KMS-11 (cell line): ENCODE measurements around the gene GHITM.
"Not testable (repeated sequence)": the region's sequence is repeated elsewhere in the genome, so short reads cannot be mapped to it uniquely, and the experiment has no call there.

Source experiments
- H2AFZ ChIP-seq: fragments of 200-600 bp; sonication (generic); 2 replicates; pipeline ENCODE4 v1.6.1; 2016; ENCODE audit warnings: antibody characterized with exemption, mixed run types, low read depth
- H3K27ac ChIP-seq: fragments of 200-600 bp; sonication (generic); 2 replicates; pipeline ENCODE4 v1.6.1; 2016; ENCODE audit warnings: mild to moderate bottlenecking, mixed run types
- H3K27me3 ChIP-seq: fragments of 200-600 bp; sonication (generic); 2 replicates; pipeline ENCODE4 v1.6.1; 2017; ENCODE audit warnings: mild to moderate bottlenecking, low read depth, mixed run types, moderate library complexity; ENCODE audit not compliant: insufficient read depth
- H3K36me3 ChIP-seq: fragments of 200-600 bp; sonication (generic); 2 replicates; pipeline ENCODE4 v1.6.1; 2017; ENCODE audit warnings: mild to moderate bottlenecking, mixed run types; ENCODE audit not compliant: insufficient read depth
- H3K4me1 ChIP-seq: fragments of 200-600 bp; sonication (generic); 2 replicates; pipeline ENCODE4 v1.6.1; 2016; ENCODE audit warnings: mild to moderate bottlenecking, low read depth, mixed run types; ENCODE audit not compliant: poor library complexity, severe bottlenecking
- H3K4me2 ChIP-seq: fragments of 200-600 bp; sonication (generic); 2 replicates; pipeline ENCODE4 v1.7.0; 2016; ENCODE audit warnings: mild to moderate bottlenecking, mixed run types
- H3K4me3 ChIP-seq: fragments of 200-600 bp; sonication (generic); IDR thresholded peaks from 2 replicates; pipeline ENCODE4 v1.6.1; 2017; ENCODE audit warnings: low read depth, low read length, mixed read lengths; ENCODE audit not compliant: insufficient read depth
- H3K79me2 ChIP-seq: fragments of 200-600 bp; sonication (generic); 2 replicates; pipeline ENCODE4 v1.6.1; 2016; ENCODE audit warnings: low read depth, mixed run types; ENCODE audit not compliant: insufficient read depth
- H3K9ac ChIP-seq: fragments of 200-600 bp; sonication (generic); 2 replicates; pipeline ENCODE4 v1.6.1; 2016; ENCODE audit warnings: mild to moderate bottlenecking, mixed run types
- H4K20me1 ChIP-seq: fragments of 200-600 bp; sonication (generic); 2 replicates; pipeline ENCODE4 v1.6.1; 2016; ENCODE audit warnings: mild to moderate bottlenecking, mixed run types; ENCODE audit not compliant: insufficient read depth
- TF ChIP-seq, protein P1 (sequence below): fragments of 200-600 bp; sonication (generic); conservative IDR thresholded peaks from 2 replicates; pipeline ENCODE4 v1.6.1; 2017; ENCODE audit warnings: low read depth, mild to moderate bottlenecking, antibody characterized with exemption, low read length, moderate library complexity, mixed read lengths

GHITM gene

DNA sequence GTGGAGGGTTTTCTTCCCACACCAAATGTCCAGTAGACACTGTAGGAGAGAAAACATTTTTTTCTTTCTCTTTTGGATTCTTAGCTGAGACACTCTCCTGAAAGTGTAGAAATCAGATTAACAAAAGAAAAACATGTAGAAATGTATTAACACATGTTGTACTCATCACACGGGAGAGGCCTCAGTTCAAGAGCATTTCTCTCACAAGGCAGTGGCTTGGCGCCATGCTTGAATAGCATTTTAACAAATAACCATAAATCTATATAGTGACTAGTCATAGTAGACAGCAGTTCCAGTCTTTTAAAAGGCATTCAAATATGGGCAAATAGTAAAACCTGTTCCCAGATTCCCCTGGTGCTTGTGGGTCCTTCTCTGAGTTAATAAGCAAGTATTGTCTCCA, 38.3 kb upstream of the GHITM start:
- Histone ChIP-seq H4K20me1 (no peaks in the 10 kb centered on the region), H2AFZ (no peak overlapping the region), H3K4me3 (no peak overlapping the region), H3K4me2 (no peak overlapping the region), H3K36me3 (no peaks in the 10 kb centered on the region), H3K4me1 (no peaks in the 10 kb centered on the region), H3K27ac (no peak overlapping the region), H3K9ac (no peak overlapping the region), H3K79me2 (no peaks in the 10 kb centered on the region), H3K27me3 (no peaks in the 10 kb centered on the region)
- TF ChIP-seq, protein P1, sequence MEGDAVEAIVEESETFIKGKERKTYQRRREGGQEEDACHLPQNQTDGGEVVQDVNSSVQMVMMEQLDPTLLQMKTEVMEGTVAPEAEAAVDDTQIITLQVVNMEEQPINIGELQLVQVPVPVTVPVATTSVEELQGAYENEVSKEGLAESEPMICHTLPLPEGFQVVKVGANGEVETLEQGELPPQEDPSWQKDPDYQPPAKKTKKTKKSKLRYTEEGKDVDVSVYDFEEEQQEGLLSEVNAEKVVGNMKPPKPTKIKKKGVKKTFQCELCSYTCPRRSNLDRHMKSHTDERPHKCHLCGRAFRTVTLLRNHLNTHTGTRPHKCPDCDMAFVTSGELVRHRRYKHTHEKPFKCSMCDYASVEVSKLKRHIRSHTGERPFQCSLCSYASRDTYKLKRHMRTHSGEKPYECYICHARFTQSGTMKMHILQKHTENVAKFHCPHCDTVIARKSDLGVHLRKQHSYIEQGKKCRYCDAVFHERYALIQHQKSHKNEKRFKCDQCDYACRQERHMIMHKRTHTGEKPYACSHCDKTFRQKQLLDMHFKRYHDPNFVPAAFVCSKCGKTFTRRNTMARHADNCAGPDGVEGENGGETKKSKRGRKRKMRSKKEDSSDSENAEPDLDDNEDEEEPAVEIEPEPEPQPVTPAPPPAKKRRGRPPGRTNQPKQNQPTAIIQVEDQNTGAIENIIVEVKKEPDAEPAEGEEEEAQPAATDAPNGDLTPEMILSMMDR, result no peak

DNA sequence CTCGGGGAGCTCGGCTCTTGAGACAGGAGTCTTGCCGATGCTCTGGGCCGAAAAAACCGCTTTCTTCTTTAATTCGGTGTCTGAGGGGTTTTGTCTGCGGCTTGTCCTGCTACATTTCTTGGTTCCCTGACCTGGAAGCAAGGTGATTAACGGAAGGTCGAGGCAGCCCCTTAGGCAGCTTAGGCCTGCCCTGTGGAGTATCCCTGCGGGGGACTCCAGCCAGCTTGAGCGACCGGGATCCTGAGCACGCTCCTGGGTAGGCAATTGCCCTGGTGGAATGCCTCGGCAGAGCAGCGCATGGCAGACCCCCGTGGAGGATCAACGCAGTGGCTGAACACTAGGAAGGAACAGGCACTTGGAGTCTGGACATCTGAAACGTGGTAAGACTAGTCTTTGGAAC, 30.5 kb upstream of the GHITM start:
- Histone ChIP-seq H4K20me1 (no peaks in the 10 kb centered on the region), H3K4me1 (no peaks in the 10 kb centered on the region), H3K27ac (no peak overlapping the region), H2AFZ (no peak overlapping the region), H3K27me3 (no peaks in the 10 kb centered on the region), H3K9ac (no peak overlapping the region), H3K36me3 (no peaks in the 10 kb centered on the region), H3K4me2 (no peak overlapping the region), H3K4me3 (no peak overlapping the region), H3K79me2 (no peaks in the 10 kb centered on the region)
- TF ChIP-seq, protein P1, result no peak

DNA sequence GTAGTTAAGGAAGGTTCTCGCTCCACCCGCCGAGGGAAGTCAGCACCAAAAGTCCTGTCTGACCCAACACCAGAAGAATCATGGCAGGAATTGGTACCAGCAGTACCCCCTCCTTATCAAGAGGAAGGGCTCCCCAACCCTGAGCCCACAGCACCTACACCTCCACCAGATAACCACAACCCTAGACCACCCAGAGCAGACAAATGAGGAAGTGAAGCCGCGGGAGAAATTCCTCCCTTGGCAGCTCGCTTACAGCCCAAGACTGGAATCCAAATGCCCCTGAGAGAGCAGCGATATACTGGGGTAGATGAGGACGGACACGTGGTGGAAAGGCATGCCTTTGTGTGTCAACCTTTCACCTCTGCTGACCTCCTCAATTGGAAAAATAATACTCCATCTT, 29.5 kb upstream of the GHITM start:
- not testable (repeated sequence) for H3K36me3 ChIP-seq, H3K27me3 ChIP-seq, H4K20me1 ChIP-seq, H3K79me2 ChIP-seq, H2AFZ ChIP-seq, H3K9ac ChIP-seq, H3K4me1 ChIP-seq, H3K4me3 ChIP-seq, H3K4me2 ChIP-seq, H3K27ac ChIP-seq

DNA sequence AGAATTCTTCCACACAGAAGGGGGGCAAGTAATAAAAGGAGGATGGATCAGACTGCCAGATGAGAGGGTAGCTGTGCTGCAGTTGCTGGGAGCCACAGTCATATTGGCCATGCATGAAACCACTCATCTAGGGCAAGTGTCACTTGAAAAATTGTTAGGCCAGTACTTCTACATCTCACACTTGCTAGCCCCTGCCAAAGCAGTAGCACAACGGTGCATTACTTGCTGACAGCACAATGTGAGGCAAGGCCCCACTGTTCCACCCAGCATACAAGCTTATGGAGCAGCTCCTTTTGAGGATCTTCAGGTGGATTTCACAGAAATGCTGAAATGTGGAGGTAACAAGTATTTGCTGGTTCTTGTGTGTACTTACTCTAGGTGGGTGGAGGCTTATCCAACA, 25.8 kb upstream of the GHITM start:
- H3K79me2 ChIP-seq, H3K4me1 ChIP-seq, H2AFZ ChIP-seq, H3K36me3 ChIP-seq, H4K20me1 ChIP-seq, H3K4me3 ChIP-seq, H3K27me3 ChIP-seq, H3K9ac ChIP-seq, H3K27ac ChIP-seq, H3K4me2 ChIP-seq: not testable (repeated sequence)

DNA sequence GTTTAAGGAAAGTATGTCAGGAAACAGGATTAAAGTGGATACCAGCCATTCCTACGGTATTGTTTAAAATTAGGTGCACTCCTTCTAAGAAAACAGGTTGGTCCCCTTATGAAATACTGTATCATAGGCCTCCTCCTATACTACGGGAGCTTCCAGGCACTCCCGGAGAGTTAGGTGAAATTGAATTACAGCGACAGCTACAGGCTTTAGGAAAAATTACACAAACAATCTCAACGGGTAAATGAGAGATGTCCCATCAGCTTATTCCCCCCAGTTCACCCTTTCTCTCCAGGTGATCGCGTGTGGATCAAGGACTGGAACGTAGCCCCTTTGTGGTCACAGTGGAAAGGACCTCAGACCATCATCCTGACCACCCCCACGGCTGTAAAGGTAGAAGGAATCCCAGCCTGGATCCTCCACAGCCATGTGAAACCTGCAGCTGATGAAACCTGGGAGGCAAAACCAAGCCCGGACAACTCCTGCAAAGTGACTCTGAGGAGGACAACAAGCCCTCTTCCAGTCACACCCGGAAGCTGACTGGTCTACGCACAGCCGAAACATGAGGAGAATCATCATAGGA, 25.1 kb upstream of the GHITM start:
- H3K4me1 ChIP-seq, result no peaks in the 10 kb centered on the region
- TF ChIP-seq, protein P1, result no peak
- H3K79me2 ChIP-seq, result no peaks in the 10 kb centered on the region
- H3K9ac ChIP-seq, result no peak overlapping the region
- H4K20me1 ChIP-seq, result no peaks in the 10 kb centered on the region
- H3K27me3 ChIP-seq, result no peaks in the 10 kb centered on the region
- H2AFZ ChIP-seq, result no peak overlapping the region
- no peak overlapping the region for H3K27ac ChIP-seq
- H3K4me3 ChIP-seq, result no peak overlapping the region
- no peaks in the 10 kb centered on the region for H3K36me3 ChIP-seq
- H3K4me2 ChIP-seq, result no peak overlapping the region

DNA sequence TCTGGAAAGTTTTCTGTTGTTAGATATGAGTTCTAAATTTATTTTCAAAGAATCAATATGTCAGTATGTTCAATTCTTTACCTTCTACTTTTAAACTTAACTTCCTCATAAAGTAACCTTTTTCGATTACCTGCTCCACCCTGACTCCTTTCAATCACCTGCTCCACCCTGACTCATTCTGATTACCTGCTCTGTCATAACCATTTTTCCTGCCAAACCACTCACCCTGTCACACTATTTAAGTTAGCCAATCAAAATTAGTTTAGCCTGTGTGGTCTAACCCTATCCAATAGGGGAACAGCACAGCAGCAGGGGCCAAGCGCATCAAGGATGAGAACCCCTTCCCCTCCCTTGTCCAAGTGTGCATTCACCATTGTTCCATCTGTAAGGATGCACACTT, 22.1 kb upstream of the GHITM start:
- H3K9ac ChIP-seq, H2AFZ ChIP-seq, H4K20me1 ChIP-seq, H3K27me3 ChIP-seq, H3K4me2 ChIP-seq, H3K27ac ChIP-seq, H3K79me2 ChIP-seq, H3K36me3 ChIP-seq, H3K4me1 ChIP-seq, H3K4me3 ChIP-seq: not testable (repeated sequence)
